Colonic mucosa (tissue), 4 donors: ENCODE results near the gene SH3GLB1. TPM values are rescaled to one million over a fixed set of nuclear protein-coding genes. Genes with fewer than 3 reads are reported as not detected.

Experiments
- DNase-seq: peaks from one replicate; pipeline ENCODE4 v3.0.0-alpha.2; 2020
- H3K27ac ChIP-seq: fragments of 200-600 bp; one replicate; pipeline ENCODE4 v1.8.0; 2021
- H3K27me3 ChIP-seq: fragments of 200-600 bp; one replicate; pipeline ENCODE4 v1.8.0; 2021
- H3K36me3 ChIP-seq: fragments of 200-600 bp; one replicate; pipeline ENCODE4 v1.8.0; 2021
- H3K4me1 ChIP-seq: fragments of 200-600 bp; one replicate; pipeline ENCODE4 v1.8.0; 2021; ENCODE audit warnings: mild to moderate bottlenecking
- H3K4me3 ChIP-seq: fragments of 200-600 bp; one replicate; pipeline ENCODE4 v1.8.0; 2021
- H3K9ac ChIP-seq, 2 donors: one replicate each; pipeline ENCODE4 v1.7.0; 2013; ENCODE audit warnings: control low read depth in 2 of 2, low read depth in 2 of 2, low read length in 2 of 2
- H3K9me3 ChIP-seq: fragments of 200-600 bp; one replicate; pipeline ENCODE4 v1.8.0; 2021
- intact Hi-C: fragments of 100-400 bp; cut with DNase I; formaldehyde crosslinking; loops from one replicate; pipeline ENCODE4 v1.14.1; 2022
- total RNA-seq, 2 donors: library from RNA; stranded (reverse); fragmentation: NEBNext Ultra II Directional in 1 of 2; extraction: Animal tissue kit (Norgen Biotek cat#: 25700) in 1 of 2; gene quantifications; one replicate each; pipeline ENCODE4 v1.2.1, GENCODE V29; 2021
- TF ChIP-seq, protein P1 (sequence below): fragments of 200-600 bp; IDR thresholded peaks from one replicate; pipeline ENCODE4 v1.8.0; 2022; ENCODE audit warnings: antibody characterized with exemption, mild to moderate bottlenecking
- donor health status: healthy.
- donor health status: DM: no; HTN: no; CAD: no.
- donor health status: DM: no; HTN: no; CAD: no.

Gene SH3GLB1
- total RNA-seq, 2 donors from 2014 or later: 76.7 to 134 TPM

DNA sequence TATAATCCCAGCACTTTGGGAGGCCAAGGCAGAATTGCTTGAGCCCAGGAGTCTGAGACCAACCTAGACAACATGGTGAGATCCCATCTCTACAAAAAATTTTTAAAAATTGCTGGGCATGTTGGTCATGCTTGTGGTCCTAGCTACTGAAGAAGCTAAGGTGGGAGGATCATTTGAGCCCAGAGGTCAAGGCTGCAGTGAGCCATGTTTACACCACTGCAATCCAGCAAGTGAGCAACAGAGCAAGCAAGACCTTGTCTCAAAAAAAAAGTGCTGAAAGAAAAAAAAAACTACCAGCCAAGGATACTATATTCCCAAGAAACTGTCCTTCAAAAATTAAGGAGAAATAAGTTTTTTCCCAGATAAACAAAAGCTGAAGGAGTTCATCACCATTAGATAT is 78.1 kb downstream of the SH3GLB1 start:
- no peaks in the 10 kb centered on the region for H3K27me3 ChIP-seq
- TF ChIP-seq, protein P1, sequence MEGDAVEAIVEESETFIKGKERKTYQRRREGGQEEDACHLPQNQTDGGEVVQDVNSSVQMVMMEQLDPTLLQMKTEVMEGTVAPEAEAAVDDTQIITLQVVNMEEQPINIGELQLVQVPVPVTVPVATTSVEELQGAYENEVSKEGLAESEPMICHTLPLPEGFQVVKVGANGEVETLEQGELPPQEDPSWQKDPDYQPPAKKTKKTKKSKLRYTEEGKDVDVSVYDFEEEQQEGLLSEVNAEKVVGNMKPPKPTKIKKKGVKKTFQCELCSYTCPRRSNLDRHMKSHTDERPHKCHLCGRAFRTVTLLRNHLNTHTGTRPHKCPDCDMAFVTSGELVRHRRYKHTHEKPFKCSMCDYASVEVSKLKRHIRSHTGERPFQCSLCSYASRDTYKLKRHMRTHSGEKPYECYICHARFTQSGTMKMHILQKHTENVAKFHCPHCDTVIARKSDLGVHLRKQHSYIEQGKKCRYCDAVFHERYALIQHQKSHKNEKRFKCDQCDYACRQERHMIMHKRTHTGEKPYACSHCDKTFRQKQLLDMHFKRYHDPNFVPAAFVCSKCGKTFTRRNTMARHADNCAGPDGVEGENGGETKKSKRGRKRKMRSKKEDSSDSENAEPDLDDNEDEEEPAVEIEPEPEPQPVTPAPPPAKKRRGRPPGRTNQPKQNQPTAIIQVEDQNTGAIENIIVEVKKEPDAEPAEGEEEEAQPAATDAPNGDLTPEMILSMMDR: no peak

GRCh38 chr1:86787621-86788020 is 83.2 kb downstream of the SH3GLB1 start:
- Histone ChIP-seq H3K4me1 (peaks cover 3% of the 10 kb centered on the region), H3K4me3 (no peak overlapping the region), H3K9me3 (no peaks in the 10 kb centered on the region), H3K9ac (no peak overlapping the region), H3K27me3 (no peaks in the 10 kb centered on the region), H3K27ac (no peak overlapping the region), H3K36me3 (no peaks in the 10 kb centered on the region)
- TF ChIP-seq, protein P1: no peak
- no peak for DNase-seq
- intact Hi-C loops: no loop called here

More for the DNA sequence above, 78.1 kb downstream of the SH3GLB1 start:
- Histone ChIP-seq H3K4me3 (no peak overlapping the region), H3K4me1 (no peaks in the 10 kb centered on the region), H3K9ac (no peak overlapping the region), H3K36me3 (no peaks in the 10 kb centered on the region), H3K9me3 (no peaks in the 10 kb centered on the region), H3K27ac (no peak overlapping the region)
- no peak for DNase-seq
- intact Hi-C loops: loop anchor here (5.0 kb wide), 1 partner anchor 185 kb away; no protein-coding TSS in a partner anchor

GRCh38 chr1:86788300-86789206 is 84.2 kb downstream of the SH3GLB1 start:
- intact Hi-C loops: no loop called here
- H3K9ac ChIP-seq: no peak overlapping the region
- no peaks in the 10 kb centered on the region for H3K9me3 ChIP-seq
- no peaks in the 10 kb centered on the region for H3K36me3 ChIP-seq
- H3K27me3 ChIP-seq: no peaks in the 10 kb centered on the region
- TF ChIP-seq, protein P1: no peak
- no peak overlapping the region for H3K4me3 ChIP-seq
- no peak for DNase-seq
- H3K27ac ChIP-seq: no peak overlapping the region
- H3K4me1 ChIP-seq: peaks cover 12% of the 10 kb centered on the region

DNA sequence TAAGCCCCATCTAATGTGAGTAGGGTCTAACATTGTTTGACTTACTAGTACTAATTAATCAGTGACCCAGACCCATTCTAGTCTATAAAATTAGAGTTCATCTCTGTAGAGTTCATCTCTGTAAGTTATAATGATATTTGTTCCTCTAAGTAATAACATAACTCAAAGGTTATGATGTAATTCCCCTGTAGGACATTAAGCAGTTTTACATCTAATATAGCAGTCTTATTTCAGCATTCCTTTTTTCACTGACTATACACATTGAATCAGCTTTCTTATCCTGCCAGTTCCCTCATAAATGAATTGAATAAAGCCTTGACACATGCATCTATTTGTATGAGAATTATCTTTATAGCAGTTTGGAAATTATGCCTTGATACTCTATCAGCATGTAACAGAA is 90.9 kb downstream of the SH3GLB1 start:
- no peaks in the 10 kb centered on the region for H3K27me3 ChIP-seq
- no peaks in the 10 kb centered on the region for H3K36me3 ChIP-seq
- no peak overlapping the region for H3K4me3 ChIP-seq
- no peaks in the 10 kb centered on the region for H3K9me3 ChIP-seq
- H3K9ac ChIP-seq: no peak overlapping the region
- intact Hi-C loops: no loop called here
- peaks cover 12% of the 10 kb centered on the region for H3K4me1 ChIP-seq
- TF ChIP-seq, protein P1: no peak
- no peak overlapping the region for H3K27ac ChIP-seq
- DNase-seq: no peak

Other genes with a start within 250 kb of the SH3GLB1 start
- 1,000 to 10,000 TPM in 1 of 2 donors, 100 to 1,000 TPM in 1; 938 to 1,116 TPM for gene CLCA1, start 235.6 kb upstream of the SH3GLB1 start, total RNA-seq
- gene CLCA4, start 157.5 kb upstream of the SH3GLB1 start, total RNA-seq: 100 to 1,000 TPM; 194 to 426 TPM
- 100 to 1,000 TPM; 207 to 215 TPM for gene SELENOF, start 209.6 kb downstream of the SH3GLB1 start, total RNA-seq
- gene HS2ST1, start 210.1 kb downstream of the SH3GLB1 start, total RNA-seq: 10 to 100 TPM; 21.3 to 23.5 TPM